ENCODE results near the gene COPG1. TPM values are rescaled to one million over a fixed set of nuclear protein-coding genes. Genes with fewer than 3 reads are reported as not detected.

The COPG1 gene
- total RNA-seq, 1 donor from 2014 or later: 124 TPM

- no peak overlapping the region for H3K4me3 ChIP-seq (ENCODE audit: low read depth, low read length)
- no peak for TF ChIP-seq CTCF (conservative IDR thresholded peaks at IDR 0.05; ENCODE audit: low read depth, low read length)
- DNase-seq (ENCODE audit: low read depth): no peak
These were observed 9.0 kb upstream of the COPG1 start for GRCh38 chr3:129240436-129240835.

GRCh38 chr3:129245141-129245540, 4.3 kb upstream of the COPG1 start:
- H3K4me3 ChIP-seq (ENCODE audit: low read depth, low read length): no peak overlapping the region
- DNase-seq (ENCODE audit: low read depth): no peak
- no peak for TF ChIP-seq CTCF (conservative IDR thresholded peaks at IDR 0.05; ENCODE audit: low read depth, low read length)

GRCh38 chr3:129245641-129246306, 3.6 kb upstream of the COPG1 start:
- TF ChIP-seq CTCF (conservative IDR thresholded peaks at IDR 0.05; ENCODE audit: low read depth, low read length): peak; percentile 95
- DNase-seq (ENCODE audit: low read depth): peak; percentile 51
- H3K4me3 ChIP-seq (ENCODE audit: low read depth, low read length): peak overlapping the region; percentile 9

GRCh38 chr3:129246636-129247035, 2.8 kb upstream of the COPG1 start:
- no peak for TF ChIP-seq CTCF (conservative IDR thresholded peaks at IDR 0.05; ENCODE audit: low read depth, low read length)

GRCh38 chr3:129248286-129248979, 973 bp upstream of the COPG1 start:
- peak overlapping the region; percentile 100 for H3K4me3 ChIP-seq (ENCODE audit: low read depth, low read length)
- no peak for DNase-seq (ENCODE audit: low read depth)
- no peak for TF ChIP-seq CTCF (conservative IDR thresholded peaks at IDR 0.05; ENCODE audit: low read depth, low read length)

More at GRCh38 chr3:129246636-129247035, 2.8 kb upstream of the COPG1 start:
- H3K4me3 ChIP-seq (ENCODE audit: low read depth, low read length): no peak overlapping the region
- DNase-seq (ENCODE audit: low read depth): no peak

- DNase-seq (ENCODE audit: low read depth): no peak
These were observed 3.3 kb downstream of the COPG1 start for GRCh38 chr3:129252748-129253147.

More at GRCh38 chr3:129252748-129253147, 3.3 kb downstream of the COPG1 start:
- no peak overlapping the region for H3K4me3 ChIP-seq (ENCODE audit: low read depth, low read length)
- no peak for TF ChIP-seq CTCF (conservative IDR thresholded peaks at IDR 0.05; ENCODE audit: low read depth, low read length)

Data from epithelial cell of proximal tubule (primary cell).